Prostate gland (tissue), 2 donors: ENCODE results near the gene RAB6B. TPM values are rescaled to one million over a fixed set of nuclear protein-coding genes. Genes with fewer than 3 reads are reported as not detected.

Experiments used
- DNase-seq: peaks from one replicate; pipeline ENCODE4 v3.0.0-alpha.2; 2019; ENCODE audit warnings: low spot score
- H3K27ac ChIP-seq, 2 donors: fragments of 200-600 bp; sonication (generic); 2 replicates each; pipeline ENCODE4 v1.5.1; 2017 to 2019
- H3K27me3 ChIP-seq: fragments of 200-600 bp; sonication (generic); replicated peaks from 2 replicates; pipeline ENCODE4 v1.5.1; 2019; ENCODE audit not compliant: insufficient read depth
- H3K36me3 ChIP-seq, 2 donors: fragments of 200-600 bp; sonication (generic); 1 replicate in 1 of 2; 2 replicates in 1 of 2; pipeline versions ENCODE4 v1.5.1 to v1.8.1; 2017 to 2019
- H3K4me1 ChIP-seq: fragments of 200-600 bp; sonication (generic); replicated peaks from 2 replicates; pipeline ENCODE4 v1.5.1; 2019
- H3K4me3 ChIP-seq, 2 donors: fragments of 200-600 bp; sonication (generic); 2 replicates each; pipeline ENCODE4 v1.5.1; 2017 to 2019
- H3K9me3 ChIP-seq: fragments of 200-600 bp; sonication (generic); 2 replicates; pipeline ENCODE4 v1.5.1; 2017
- CTCF ChIP-seq, 4 experiments: fragments of 200-600 bp in 2 of 4; fragments of 450-650 bp in 2 of 4; sonication (generic) in 2 of 4; IDR thresholded peaks; 1 replicate in 3 of 4; 2 replicates in 1 of 4; pipeline ENCODE4 v1.5.1; 2016 to 2019; ENCODE audit warnings: antibody characterized with exemption in 4 of 4, mild to moderate bottlenecking in 2 of 4, moderate library complexity in 2 of 4
- POLR2A ChIP-seq: fragments of 450-650 bp; IDR thresholded peaks from one replicate; pipeline ENCODE4 v1.6.1; 2016; ENCODE audit warnings: antibody characterized with exemption, mild to moderate bottlenecking
- POLR2AphosphoS5 ChIP-seq: sonication (generic); formaldehyde crosslinking; IDR thresholded peaks from one replicate; pipeline ENCODE4 v1.6.1; 2017; ENCODE audit warnings: antibody characterized with exemption
- WGBS: methylation state at CpG from one replicate; pipeline ENCODE4 v1.1.5; 2018; 5-methylcytosine and 5-hydroxymethylcytosine counted together
- intact Hi-C: fragments of 100-400 bp; cut with DNase I; formaldehyde crosslinking; loops from one replicate; pipeline ENCODE4 v1.14.2; 2022
- total RNA-seq, 2 donors: library from RNA; depleted of rRNA; stranded (reverse); fragments of >200 nt; gene quantifications; one replicate each; pipeline ENCODE4 v1.1.0, GENCODE V29; 2016

Gene RAB6B
- total RNA-seq, 2 donors from 2014 or later, result 4.5 to 7.1 TPM

- DNase-seq, result no peak
- intact Hi-C loops, result loop anchor here (10.0 kb wide), 1 partner anchor 140 kb away; the partner anchor contains the start of gene TOPBP1
- Histone ChIP-seq H3K27ac (no peak overlapping the region), H3K4me1 (no peaks in the 10 kb centered on the region), H3K9me3 (no peaks in the 10 kb centered on the region), H3K36me3 (no peaks in the 10 kb centered on the region), H3K4me3 (peak overlapping the region in 1 of 2 donors; percentile 55), H3K27me3 (no peaks in the 10 kb centered on the region)
- WGBS, result 33% methylated on average over 4 of the region's 4 CpGs
- TF ChIP-seq POLR2AphosphoS5 (no peak), POLR2A (no peak), CTCF (IDR thresholded peaks at IDR 0.05) (no peak)
Measured at GRCh38 chr3:133804896-133805295, 90.8 kb downstream of the RAB6B start.

- no peaks in the 10 kb centered on the region for H3K9me3 ChIP-seq
- H3K4me3 ChIP-seq, result no peak overlapping the region
- DNase-seq, result no peak
- intact Hi-C loops, result loop anchor here (10.0 kb wide), 1 partner anchor 139 kb away; the partner anchor contains the start of gene TOPBP1
- H3K4me1 ChIP-seq, result no peaks in the 10 kb centered on the region
- no peaks in the 10 kb centered on the region for H3K27me3 ChIP-seq
- H3K36me3 ChIP-seq, result no peaks in the 10 kb centered on the region
- no peak overlapping the region for H3K27ac ChIP-seq
- WGBS, result 94% methylated on average over 5 of the region's 5 CpGs
- TF ChIP-seq CTCF (IDR thresholded peaks at IDR 0.05) (no peak), POLR2AphosphoS5 (no peak), POLR2A (no peak)
Measured at GRCh38 chr3:133803469-133803868, 92.2 kb downstream of the RAB6B start.

GRCh38 chr3:133799794-133800585, 95.7 kb downstream of the RAB6B start:
- WGBS, result 68% methylated on average over 7 of the region's 7 CpGs

GRCh38 chr3:133797396-133798105, 98.1 kb downstream of the RAB6B start:
- no peaks in the 10 kb centered on the region for H3K9me3 ChIP-seq
- DNase-seq, result no peak
- no peak overlapping the region for H3K4me3 ChIP-seq
- no peaks in the 10 kb centered on the region for H3K4me1 ChIP-seq
- H3K27me3 ChIP-seq, result no peaks in the 10 kb centered on the region
- 56% methylated on average over 3 of the region's 3 CpGs for whole genome bisulfite sequencing
- intact Hi-C loops, result no loop called here
- TF ChIP-seq CTCF (IDR thresholded peaks at IDR 0.05) (no peak), POLR2A (no peak), POLR2AphosphoS5 (no peak)
- no peak overlapping the region for H3K27ac ChIP-seq
- no peaks in the 10 kb centered on the region for H3K36me3 ChIP-seq

More at GRCh38 chr3:133799794-133800585, 95.7 kb downstream of the RAB6B start:
- no peak overlapping the region for H3K27ac ChIP-seq
- H3K9me3 ChIP-seq, result no peaks in the 10 kb centered on the region
- no peak for DNase-seq
- intact Hi-C loops, result loop anchor here (10.0 kb wide), 1 partner anchor 135 kb away; the partner anchor contains the start of gene TOPBP1
- H3K4me1 ChIP-seq, result no peaks in the 10 kb centered on the region
- TF ChIP-seq POLR2AphosphoS5 (no peak), POLR2A (no peak), CTCF (IDR thresholded peaks at IDR 0.05) (no peak)
- no peaks in the 10 kb centered on the region for H3K36me3 ChIP-seq
- H3K4me3 ChIP-seq, result no peak overlapping the region
- H3K27me3 ChIP-seq, result no peaks in the 10 kb centered on the region
